Fibroblast of skin of right biceps (primary cell): ENCODE data around the gene PRRT1B.
A peak's percentile ranks its signal among the peaks of the same experiment; 100 is the strongest.

Experiments
- DNase-seq: peaks from one replicate; pipeline ENCODE4 v3.0.0-alpha.2; 2013

The PRRT1B gene

GRCh38 chr9:131601683-131602181 is 56.4 kb downstream of the PRRT1B start:
- DNase-seq: no peak

- no peak for DNase-seq
These were observed 57.9 kb downstream of the PRRT1B start for GRCh38 chr9:131603199-131603598.

- no peak for DNase-seq
These were observed 58.6 kb downstream of the PRRT1B start for GRCh38 chr9:131603711-131604439.

- DNase-seq: peak; percentile 15
These were observed 60.7 kb downstream of the PRRT1B start for GRCh38 chr9:131605770-131606590.

GRCh38 chr9:131606896-131607567 is 61.7 kb downstream of the PRRT1B start:
- DNase-seq: no peak

GRCh38 chr9:131607591-131607990 is 62.3 kb downstream of the PRRT1B start:
- no peak for DNase-seq

GRCh38 chr9:131608493-131609037 is 63.2 kb downstream of the PRRT1B start:
- DNase-seq: peak; percentile 94
